SK-N-SH treated with all-trans-retinoic acid at 6 μM for 48 hours (cell line): ENCODE measurements around the gene NEU2.

ENCODE experiments used
- ATAC-seq: fragments of 200-7000 bp; cut with Tn5 transposase; 3 replicates; pipeline ENCODE4 v1.9.1; 2020; ENCODE audit warnings: mild to moderate bottlenecking, moderate library complexity
- ARNTL ChIP-seq: fragments of 450-650 bp; formaldehyde crosslinking; IDR thresholded peaks from 2 replicates; pipeline ENCODE4 v1.5.0; 2020; ENCODE audit warnings: low read depth, mild to moderate bottlenecking, moderate library complexity, borderline replicate concordance
- BACH2 ChIP-seq: fragments of 250-450 bp; sonication (Bioruptor Pico); IDR thresholded peaks from 2 replicates; pipeline ENCODE4 v1.9.0; 2021; ENCODE audit warnings: mild to moderate bottlenecking, borderline replicate concordance
- CREB5 ChIP-seq: fragments of 250-450 bp; sonication (Bioruptor Pico); IDR thresholded peaks from 2 replicates; pipeline ENCODE4 v1.5.1; 2020; ENCODE audit warnings: low read depth, mild to moderate bottlenecking, moderate library complexity
- CSDC2 ChIP-seq: fragments of 250-450 bp; sonication (Bioruptor Pico); IDR thresholded peaks from 2 replicates; pipeline ENCODE4 v1.5.0; 2020; ENCODE audit warnings: mild to moderate bottlenecking, moderate library complexity
- CSRNP3 ChIP-seq: fragments of 250-450 bp; sonication (Bioruptor Pico); IDR thresholded peaks from 2 replicates; pipeline ENCODE4 v1.5.1; 2021; ENCODE audit warnings: mild to moderate bottlenecking, moderate library complexity
- ESRRG ChIP-seq: fragments of 250-450 bp; sonication (Bioruptor Pico); IDR thresholded peaks from 2 replicates; pipeline ENCODE4 v1.6.1; 2021; ENCODE audit warnings: mild to moderate bottlenecking
- GLIS3 ChIP-seq: fragments of 250-450 bp; sonication (Bioruptor Pico); IDR thresholded peaks from 2 replicates; pipeline ENCODE4 v1.5.0; 2020; ENCODE audit warnings: mild to moderate bottlenecking, moderate library complexity
- ISL1 ChIP-seq: fragments of 250-450 bp; sonication (Bioruptor Pico); IDR thresholded peaks from 2 replicates; pipeline ENCODE4 v2.1.2; 2022; ENCODE audit warnings: mild to moderate bottlenecking, moderate library complexity
- OSR1 ChIP-seq: fragments of 250-450 bp; sonication (Bioruptor Pico); IDR thresholded peaks from 2 replicates; pipeline ENCODE4 v1.8.0; 2022; ENCODE audit warnings: moderate library complexity, mild to moderate bottlenecking, inconsistent platforms
- PATZ1 ChIP-seq: fragments of 250-450 bp; sonication (Bioruptor Pico); IDR thresholded peaks from 2 replicates; pipeline ENCODE4 v1.8.0; 2020; ENCODE audit warnings: mild to moderate bottlenecking, moderate library complexity, borderline replicate concordance
- POU6F1 ChIP-seq: fragments of 250-450 bp; sonication (Bioruptor Pico); IDR thresholded peaks from 2 replicates; pipeline ENCODE4 v1.8.0; 2021; ENCODE audit warnings: low read depth, mild to moderate bottlenecking, moderate library complexity, borderline replicate concordance
- PPARA ChIP-seq: fragments of 250-450 bp; sonication (Bioruptor Pico); IDR thresholded peaks from 2 replicates; pipeline ENCODE4 v1.5.0; 2020; ENCODE audit warnings: mild to moderate bottlenecking, borderline replicate concordance
- RARB ChIP-seq: fragments of 250-450 bp; sonication (Bioruptor Pico); IDR thresholded peaks from 2 replicates; pipeline ENCODE4 v1.8.0; 2021; ENCODE audit warnings: mild to moderate bottlenecking, moderate library complexity
- SNAI2 ChIP-seq: fragments of 250-450 bp; sonication (Bioruptor Pico); IDR thresholded peaks from 2 replicates; pipeline ENCODE4 v1.5.0; 2020; ENCODE audit warnings: mild to moderate bottlenecking, moderate library complexity
- TCF4 ChIP-seq: fragments of 250-450 bp; sonication (Bioruptor Pico); IDR thresholded peaks from 2 replicates; pipeline ENCODE4 v1.8.0; 2021; ENCODE audit warnings: mild to moderate bottlenecking, moderate library complexity, borderline replicate concordance
- TOX ChIP-seq: fragments of 250-450 bp; sonication (Bioruptor Pico); IDR thresholded peaks from 2 replicates; pipeline ENCODE4 v1.8.0; 2021; ENCODE audit warnings: mild to moderate bottlenecking, moderate library complexity, borderline replicate concordance
- TSHZ2 ChIP-seq: fragments of 250-450 bp; sonication (Bioruptor Pico); IDR thresholded peaks from 2 replicates; pipeline ENCODE4 v1.5.0; 2020; ENCODE audit warnings: mild to moderate bottlenecking, moderate library complexity
- ZC3H10 ChIP-seq: fragments of 250-450 bp; sonication (Bioruptor Pico); IDR thresholded peaks from 2 replicates; pipeline ENCODE4 v1.5.1; 2021; ENCODE audit warnings: mild to moderate bottlenecking, moderate library complexity
- ZFP3 ChIP-seq: fragments of 250-450 bp; sonication (Bioruptor Pico); IDR thresholded peaks from 2 replicates; pipeline ENCODE4 v1.5.0; 2020; ENCODE audit warnings: mild to moderate bottlenecking, moderate library complexity
- ZFP30 ChIP-seq: fragments of 450-650 bp; formaldehyde crosslinking; IDR thresholded peaks from 2 replicates; pipeline ENCODE4 v1.5.0; 2022; ENCODE audit warnings: mild to moderate bottlenecking, moderate library complexity
- ZNF565 ChIP-seq: fragments of 450-650 bp; formaldehyde crosslinking; conservative IDR thresholded peaks from 2 replicates; pipeline ENCODE4 v1.5.0; 2020; ENCODE audit warnings: low read depth, mild to moderate bottlenecking, moderate library complexity
- ZNF70 ChIP-seq: fragments of 450-650 bp; formaldehyde crosslinking; IDR thresholded peaks from 2 replicates; pipeline ENCODE4 v1.5.0; 2020; ENCODE audit warnings: mild to moderate bottlenecking, moderate library complexity
- ZNF8 ChIP-seq: fragments of 450-650 bp; formaldehyde crosslinking; IDR thresholded peaks from 2 replicates; pipeline ENCODE4 v1.5.0; 2020; ENCODE audit warnings: mild to moderate bottlenecking, moderate library complexity

The NEU2 gene

GRCh38 chr2:232998666-232998985 is 33.8 kb upstream of the NEU2 start:
- ATAC-seq = no peak
- TF ChIP-seq ZNF8 (CRISPR knock-in tag) (no peak), CREB5 (CRISPR knock-in tag) (no peak), TCF4 (CRISPR knock-in tag) (no peak), PPARA (CRISPR knock-in tag) (no peak), TSHZ2 (CRISPR knock-in tag) (no peak), ZFP3 (no peak), GLIS3 (no peak), ZNF70 (CRISPR knock-in tag) (no peak), ZNF565 (CRISPR knock-in tag) (no peak), CSRNP3 (CRISPR knock-in tag) (no peak), RARB (no peak), CSDC2 (CRISPR knock-in tag) (no peak), ISL1 (CRISPR knock-in tag) (no peak), OSR1 (no peak), TOX (CRISPR knock-in tag) (no peak), ZFP30 (CRISPR knock-in tag) (no peak), ARNTL (CRISPR knock-in tag) (no peak), SNAI2 (CRISPR knock-in tag) (no peak), POU6F1 (CRISPR knock-in tag) (no peak)

GRCh38 chr2:232999354-232999753 is 33.1 kb upstream of the NEU2 start:
- no peak for TF ChIP-seq SNAI2 (CRISPR knock-in tag)
- no peak for TF ChIP-seq ZNF8 (CRISPR knock-in tag)
- no peak for TF ChIP-seq ISL1 (CRISPR knock-in tag)
- no peak for TF ChIP-seq PATZ1 (CRISPR knock-in tag)
- TF ChIP-seq PPARA (CRISPR knock-in tag) = no peak
- no peak for TF ChIP-seq CSRNP3 (CRISPR knock-in tag)
- TF ChIP-seq TCF4 (CRISPR knock-in tag) = no peak
- TF ChIP-seq ZFP30 (CRISPR knock-in tag) = no peak
- no peak for TF ChIP-seq ZC3H10
- no peak for TF ChIP-seq ESRRG (CRISPR knock-in tag)
- no peak for TF ChIP-seq ZFP3
- no peak for TF ChIP-seq POU6F1 (CRISPR knock-in tag)
- TF ChIP-seq CREB5 (CRISPR knock-in tag) = no peak
- no peak for TF ChIP-seq RARB
- TF ChIP-seq ZNF565 (CRISPR knock-in tag) = no peak
- no peak for TF ChIP-seq ARNTL (CRISPR knock-in tag)
- TF ChIP-seq CSDC2 (CRISPR knock-in tag) = no peak
- TF ChIP-seq BACH2 = no peak
- TF ChIP-seq OSR1 = no peak
- ATAC-seq = no peak; the same call in 2 of the 3 replicates
